Hematopoietic multipotent progenitor cell treated with erythropoietin and hydrocortisone succinate and interleukin-3 and kit ligand, for 6 days (in vitro differentiated cells): ENCODE results near the gene GRIK1.
A peak's percentile ranks its signal among the peaks of the same experiment; 100 is the strongest.
"Not testable (repeated sequence)": the region's sequence is repeated elsewhere in the genome, so short reads cannot be mapped to it uniquely, and the experiment has no call there.

Experiments used
- DNase-seq: peaks from one replicate; pipeline ENCODE4 v3.0.0-alpha.2; 2015

The GRIK1 gene

DNA sequence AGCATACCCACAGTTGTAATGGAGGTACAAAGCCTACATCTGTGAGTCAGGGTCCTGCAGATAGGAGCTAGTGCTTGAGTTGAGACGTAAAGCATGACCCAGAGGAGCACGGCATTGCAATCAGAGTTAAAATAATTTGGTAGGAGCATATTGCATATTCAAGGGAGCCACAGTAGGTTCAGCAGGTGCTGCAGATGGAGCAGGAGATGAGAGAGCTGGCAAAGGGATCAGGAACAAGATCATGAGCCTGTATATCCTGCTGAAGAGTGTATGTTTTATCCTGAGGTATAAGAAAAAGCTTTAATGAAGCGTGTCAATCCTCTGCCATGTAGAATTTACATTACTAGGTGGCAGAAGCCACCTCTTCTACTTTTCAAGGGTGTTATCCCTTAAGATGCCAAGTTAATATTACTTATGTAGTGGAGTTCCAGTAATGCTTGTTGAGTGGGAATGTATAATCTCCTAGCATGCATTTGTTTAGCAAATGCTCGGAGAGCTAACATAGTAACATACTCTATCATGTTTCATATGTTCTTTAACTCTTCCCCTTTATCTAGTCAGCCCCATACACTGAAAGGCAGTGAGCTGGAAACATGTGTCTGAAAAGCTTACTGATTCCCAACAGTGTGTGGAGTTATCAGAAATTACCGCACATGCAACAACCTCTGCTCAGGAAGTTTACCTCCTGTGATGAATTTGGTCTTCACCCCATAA, 300.3 kb downstream of the GRIK1 start:
- peak; percentile 32 for DNase-seq

DNA sequence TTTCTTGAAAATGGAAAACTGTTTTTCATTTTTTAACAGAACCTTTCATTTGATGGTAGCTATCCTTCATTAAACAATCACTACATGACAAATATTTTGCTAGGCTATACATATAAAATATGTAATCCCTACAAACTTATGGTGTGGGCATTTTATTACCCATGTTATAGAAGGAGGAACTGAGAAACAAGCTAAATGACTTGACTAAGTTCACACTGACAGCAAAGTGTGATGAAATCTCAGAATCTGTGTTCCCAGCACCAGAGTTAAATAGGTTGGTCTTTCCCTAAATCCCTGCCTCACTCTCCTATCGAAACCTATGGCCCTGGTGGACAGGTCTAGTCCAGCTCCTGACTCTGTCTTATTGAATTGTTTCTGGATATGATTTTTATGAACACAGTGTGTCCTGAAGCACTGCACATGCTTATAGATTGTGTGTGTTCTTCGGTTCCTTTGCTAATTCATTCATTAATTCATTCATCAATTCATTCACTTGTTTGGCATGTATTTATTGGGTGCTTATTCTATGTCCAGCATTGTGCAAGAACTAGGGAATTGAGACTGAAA, 301.0 kb downstream of the GRIK1 start:
- no peak for DNase-seq

- DNase-seq: no peak
Measured at GRCh38 chr21:29638138-29638537, 301.7 kb downstream of the GRIK1 start.

- no peak for DNase-seq
Measured at GRCh38 chr21:29637553-29637952, 302.2 kb downstream of the GRIK1 start.

- DNase-seq: no peak
Measured at GRCh38 chr21:29637134-29637533, 302.7 kb downstream of the GRIK1 start.

GRCh38 chr21:29634418-29634817, 305.4 kb downstream of the GRIK1 start:
- DNase-seq: no peak

GRCh38 chr21:29633756-29634155, 306.0 kb downstream of the GRIK1 start:
- no peak for DNase-seq

- DNase-seq: no peak
Measured at GRCh38 chr21:29630441-29630840, 309.4 kb downstream of the GRIK1 start.

DNA sequence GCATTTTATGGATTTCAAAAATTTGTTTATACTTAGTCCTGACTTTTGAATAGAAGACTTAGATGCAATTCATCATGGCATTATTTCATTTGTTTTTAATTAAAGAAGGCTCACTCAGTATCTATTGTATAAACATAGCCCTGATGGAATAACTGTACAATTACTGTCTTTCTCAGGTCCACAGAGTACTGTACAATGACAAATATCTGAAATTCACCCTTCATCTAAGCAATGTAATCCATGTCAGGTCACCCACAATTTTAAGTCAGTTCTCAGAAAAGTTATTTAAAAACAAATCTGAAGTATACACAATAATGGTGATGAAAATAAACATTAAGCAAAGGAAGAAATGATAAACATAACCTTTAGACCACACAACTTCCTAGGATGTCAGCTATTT, 311.9 kb downstream of the GRIK1 start:
- DNase-seq: no peak

- no peak for DNase-seq
Measured at GRCh38 chr21:29626801-29627470, 312.9 kb downstream of the GRIK1 start.

GRCh38 chr21:29625990-29626389, 313.8 kb downstream of the GRIK1 start:
- DNase-seq: no peak

DNA sequence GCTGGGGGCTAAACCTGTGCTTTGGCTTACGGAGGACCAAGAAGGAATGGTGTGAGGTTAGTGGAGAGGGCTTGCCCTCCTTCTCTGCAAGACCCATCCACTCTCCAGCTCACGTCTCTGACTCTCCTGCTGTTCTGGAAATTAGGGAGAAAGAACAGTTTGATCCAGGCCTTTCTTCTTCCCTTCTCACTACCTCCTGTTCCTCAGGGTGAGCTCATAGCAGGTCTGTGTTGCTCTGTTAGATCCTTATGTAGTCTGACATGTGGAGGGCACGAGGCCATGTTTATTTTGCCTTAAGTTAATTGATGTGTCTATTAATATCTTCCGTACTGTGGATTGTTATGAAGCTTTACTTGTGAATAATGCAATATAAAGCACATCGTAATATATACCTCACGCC, 315.0 kb downstream of the GRIK1 start:
- DNase-seq: no peak

DNA sequence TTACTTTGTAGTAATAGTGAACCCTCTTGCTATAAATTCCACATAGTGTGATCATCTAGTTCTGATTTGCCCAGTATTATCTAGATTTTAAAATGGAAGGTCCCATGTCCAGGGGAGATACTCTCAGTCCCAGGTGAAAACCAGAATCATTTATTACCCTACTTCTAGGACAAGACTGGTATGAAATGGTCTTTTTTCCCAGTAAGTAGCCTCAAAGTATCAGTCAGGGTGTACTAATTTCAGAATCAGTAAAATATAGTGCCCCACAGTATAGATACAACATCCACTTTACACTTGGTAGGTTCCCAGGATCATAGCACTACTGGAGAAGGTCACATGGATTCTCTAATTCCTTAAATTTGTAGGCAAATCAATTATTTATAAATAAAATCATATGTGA, 318.3 kb downstream of the GRIK1 start:
- no peak for DNase-seq

- DNase-seq: no peak
Measured at GRCh38 chr21:29616209-29616751, 323.5 kb downstream of the GRIK1 start.

DNA sequence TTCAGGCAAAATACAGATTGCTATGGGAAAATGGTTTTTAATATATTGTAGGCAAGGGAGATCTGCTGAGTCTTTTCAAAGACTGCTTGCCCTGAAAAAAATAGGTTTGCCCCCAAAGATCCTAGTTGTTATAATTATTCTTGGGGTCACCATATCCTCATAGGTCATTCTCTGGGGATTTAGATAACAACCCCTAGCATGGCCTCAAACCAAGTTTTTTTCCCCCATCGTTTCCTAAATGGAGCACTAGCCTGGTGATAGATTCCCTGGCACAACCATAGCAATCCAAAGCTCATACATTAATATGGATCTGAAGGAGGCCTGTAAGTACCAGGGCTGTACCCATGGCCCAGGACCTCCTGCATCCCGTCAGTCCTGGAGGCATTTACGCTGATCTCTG, 325.9 kb downstream of the GRIK1 start:
- no peak for DNase-seq

DNA sequence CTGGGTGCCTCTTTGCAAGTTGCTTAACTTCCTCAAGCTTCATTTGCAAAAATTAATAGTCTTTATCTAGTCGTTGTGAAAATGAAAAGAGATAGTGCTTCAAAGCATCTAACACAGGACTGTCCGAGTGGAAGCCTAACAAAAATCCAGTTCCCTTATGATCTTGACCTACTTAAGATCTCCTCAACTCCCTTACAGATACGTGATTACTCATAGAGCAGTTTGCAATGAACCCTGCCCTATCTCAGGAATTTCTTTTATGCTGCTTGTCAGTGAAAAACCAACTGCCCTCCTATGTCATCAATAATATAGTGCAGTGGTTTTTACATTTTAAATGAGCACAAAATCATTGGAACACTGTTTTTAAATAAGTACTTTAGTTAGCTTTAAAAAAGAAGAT, 326.8 kb downstream of the GRIK1 start:
- DNase-seq: no peak

- DNase-seq: no peak
Measured at GRCh38 chr21:29610779-29611360, 328.9 kb downstream of the GRIK1 start.

GRCh38 chr21:29606613-29607012, 333.2 kb downstream of the GRIK1 start:
- no peak for DNase-seq

DNA sequence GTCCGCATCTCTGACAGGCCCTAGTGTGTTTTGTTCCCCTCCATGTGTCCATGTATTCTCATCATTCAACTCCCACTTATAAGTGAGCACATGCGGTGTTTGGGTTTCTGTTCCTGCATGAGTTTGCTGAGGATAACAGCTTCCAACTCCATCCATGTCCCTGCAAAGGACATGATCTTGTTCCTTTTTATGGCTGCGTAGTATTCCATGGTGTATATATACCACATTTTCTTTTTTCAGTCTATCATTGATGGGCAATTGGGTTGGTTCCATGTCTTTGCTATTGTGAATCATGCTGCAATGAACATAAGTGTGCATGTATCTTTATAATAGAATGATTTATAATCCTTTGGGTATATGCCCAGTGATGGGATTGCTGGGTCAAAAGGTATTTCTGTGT, 334.6 kb downstream of the GRIK1 start:
- not testable (repeated sequence) for DNase-seq

GRCh38 chr21:29604076-29604475, 335.7 kb downstream of the GRIK1 start:
- no peak for DNase-seq

- DNase-seq: no peak
Measured at GRCh38 chr21:29601047-29601446, 338.7 kb downstream of the GRIK1 start.

DNA sequence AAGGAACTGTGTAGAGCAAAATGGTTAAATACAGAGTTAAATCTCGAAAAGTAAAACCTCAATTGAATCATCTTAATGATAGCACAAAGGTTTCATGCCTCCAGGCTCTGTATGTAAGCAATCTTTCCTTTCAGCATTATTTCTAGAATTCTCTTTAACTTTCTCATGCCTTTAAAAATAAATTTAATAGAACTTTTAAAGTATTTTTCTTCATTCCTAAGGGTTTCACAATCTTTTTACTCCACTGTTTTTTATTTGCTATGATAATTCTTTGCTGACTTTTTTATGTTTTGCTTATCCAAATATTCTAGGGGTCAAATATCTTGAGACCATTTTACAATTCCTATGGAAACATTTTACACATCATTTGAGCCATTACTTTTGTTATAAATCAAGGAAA, 353.1 kb downstream of the GRIK1 start:
- DNase-seq: no peak

DNA sequence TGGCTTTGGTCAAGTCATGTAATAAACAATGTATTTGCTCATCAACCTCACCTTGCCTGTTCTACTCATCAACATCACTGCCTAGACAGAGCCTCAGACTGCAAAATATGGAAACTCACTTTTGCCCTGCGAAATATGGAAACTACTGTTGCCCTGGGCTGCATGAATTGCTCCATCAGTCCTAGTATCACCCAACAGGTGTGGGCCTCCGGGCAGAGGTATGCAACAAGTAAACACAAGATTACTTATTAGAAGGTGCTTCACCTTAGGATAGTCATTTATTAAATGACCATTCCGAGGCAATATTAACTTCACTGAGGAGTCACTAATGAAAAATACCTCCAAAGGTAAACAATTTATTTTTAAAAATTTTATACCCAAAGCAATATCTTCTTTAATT, 354.3 kb downstream of the GRIK1 start:
- no peak for DNase-seq

DNA sequence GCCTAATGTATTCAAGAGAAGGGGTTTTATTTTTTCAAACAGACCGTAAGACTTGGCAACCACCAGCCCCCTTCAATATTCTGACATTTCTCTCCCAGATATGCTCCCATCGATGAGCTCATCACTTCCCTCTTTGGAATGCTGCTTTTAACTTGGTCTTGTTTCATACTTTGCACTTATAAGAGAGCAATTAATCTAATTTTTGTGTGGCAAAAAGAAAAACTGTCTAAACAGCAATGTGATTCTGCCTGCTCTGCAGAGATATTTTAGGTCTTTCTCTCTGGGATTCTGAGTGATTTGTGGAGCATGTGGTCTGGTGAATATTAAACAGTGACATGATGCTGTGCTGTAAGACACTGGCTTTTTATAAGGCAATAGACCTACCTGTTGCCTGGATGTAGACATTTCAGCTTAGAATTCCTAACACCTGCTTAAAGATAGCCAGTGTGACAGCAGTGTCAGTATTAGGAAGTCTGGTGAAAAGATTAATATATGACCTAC, 356.3 kb downstream of the GRIK1 start:
- DNase-seq: no peak
